GM19025 (cell line): ENCODE measurements around the gene POC1A.
A peak's percentile ranks its signal among the peaks of the same experiment; 100 is the strongest.

Experiments used
- ATAC-seq: cut with Tn5 transposase; IDR thresholded peaks from one replicate; pipeline ENCODE4 v1.9.1; 2021; ENCODE audit warnings: mild to moderate bottlenecking, low read depth, moderate library complexity; ENCODE audit not compliant: unreplicated experiment

POC1A gene

GRCh38 chr3:52070724-52071621, 83.2 kb downstream of the POC1A start:
- ATAC-seq: no peak

GRCh38 chr3:52069855-52070254, 84.4 kb downstream of the POC1A start:
- ATAC-seq: no peak

GRCh38 chr3:52069135-52069534, 85.1 kb downstream of the POC1A start:
- no peak for ATAC-seq

- ATAC-seq: no peak
Observed at GRCh38 chr3:52068730-52069129, 85.5 kb downstream of the POC1A start.

GRCh38 chr3:52068055-52068571, 86.1 kb downstream of the POC1A start:
- no peak for ATAC-seq

GRCh38 chr3:52067526-52067925, 86.7 kb downstream of the POC1A start:
- ATAC-seq: no peak

- ATAC-seq: no peak
Observed at GRCh38 chr3:52067046-52067445, 87.2 kb downstream of the POC1A start.

GRCh38 chr3:52065264-52065756, 88.9 kb downstream of the POC1A start:
- ATAC-seq: no peak

GRCh38 chr3:52064561-52064960, 89.7 kb downstream of the POC1A start:
- ATAC-seq: no peak

GRCh38 chr3:52063026-52063723, 91.0 kb downstream of the POC1A start:
- no peak for ATAC-seq

- ATAC-seq: peak; percentile 47
Observed at GRCh38 chr3:52062505-52062904, 91.7 kb downstream of the POC1A start.

- no peak for ATAC-seq
Observed at GRCh38 chr3:52061121-52061910, 92.9 kb downstream of the POC1A start.

- no peak for ATAC-seq
Observed at GRCh38 chr3:52059781-52060180, 94.4 kb downstream of the POC1A start.

- no peak for ATAC-seq
Observed at GRCh38 chr3:52057812-52058495, 96.3 kb downstream of the POC1A start.

GRCh38 chr3:52056968-52057811, 97.0 kb downstream of the POC1A start:
- ATAC-seq: peak; percentile 77

- ATAC-seq: peak; percentile 33
Observed at GRCh38 chr3:52056521-52056967, 97.7 kb downstream of the POC1A start, which contains the start of gene DUSP7. Gene DUSP7 (minus strand): TSS chr3:52056571. CDS start chr3:52056366, 205 bp downstream.

- peak; percentile 9 for ATAC-seq
Observed at GRCh38 chr3:52055537-52056351, 98.5 kb downstream of the POC1A start.
